ENCODE measurements around the gene ZNF770. TPM values are rescaled to one million over a fixed set of nuclear protein-coding genes. Genes with fewer than 3 reads are reported as not detected.

Gene ZNF770
- total and polyA plus RNA-seq, 9 of the 15 experiments (the other 6 are each of a cell fraction or from before 2014, with no cell fraction given): 3.4 to 50.8 (median 40.3) TPM

DNA sequence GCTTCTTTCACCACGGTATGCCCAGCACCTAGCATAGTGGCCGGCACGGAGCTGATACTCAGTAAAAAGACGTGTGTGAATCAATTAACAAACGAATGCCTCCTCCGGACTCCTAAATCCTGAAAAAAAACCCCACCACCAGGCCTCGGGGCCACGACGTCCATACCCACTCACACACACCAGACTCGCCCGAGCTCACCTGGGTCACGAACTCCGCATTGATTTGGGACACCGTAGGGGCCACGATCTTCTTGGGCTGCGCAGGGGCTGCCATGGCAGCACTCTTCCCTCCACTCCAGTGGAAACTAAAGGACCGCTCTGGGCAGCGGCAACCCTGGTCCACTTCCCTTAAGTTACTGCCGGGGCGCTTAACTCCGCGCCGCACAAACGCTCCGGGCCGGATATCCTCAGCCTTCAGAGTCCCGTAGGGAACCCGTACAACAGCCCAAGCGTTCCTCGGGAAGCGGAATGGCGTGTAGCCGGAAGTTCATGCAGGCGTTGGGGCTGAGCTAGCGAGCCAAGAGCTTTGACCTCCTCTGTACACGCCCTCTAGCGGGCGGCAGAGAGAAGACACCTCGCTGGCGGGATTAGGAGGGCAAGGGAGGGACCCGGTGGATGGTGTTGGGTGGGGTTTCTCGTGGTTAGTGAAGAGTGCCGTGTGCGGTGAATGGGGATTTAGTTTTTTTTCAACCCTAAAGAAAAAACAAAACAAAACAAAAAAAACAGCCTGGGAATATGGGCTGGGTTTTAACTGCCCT, 18.6 kb downstream of the ZNF770 start, which contains the start of gene AQR (continued):
- TF ChIP-seq, protein P1, sequence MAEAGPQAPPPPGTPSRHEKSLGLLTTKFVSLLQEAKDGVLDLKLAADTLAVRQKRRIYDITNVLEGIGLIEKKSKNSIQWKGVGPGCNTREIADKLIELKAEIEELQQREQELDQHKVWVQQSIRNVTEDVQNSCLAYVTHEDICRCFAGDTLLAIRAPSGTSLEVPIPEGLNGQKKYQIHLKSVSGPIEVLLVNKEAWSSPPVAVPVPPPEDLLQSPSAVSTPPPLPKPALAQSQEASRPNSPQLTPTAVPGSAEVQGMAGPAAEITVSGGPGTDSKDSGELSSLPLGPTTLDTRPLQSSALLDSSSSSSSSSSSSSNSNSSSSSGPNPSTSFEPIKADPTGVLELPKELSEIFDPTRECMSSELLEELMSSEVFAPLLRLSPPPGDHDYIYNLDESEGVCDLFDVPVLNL (CRISPR knock-in tag; IDR thresholded peaks at IDR 0.05; ENCODE audit: low read depth): no peak
- no peak for TF ChIP-seq PRMT5 (CRISPR knock-in tag; IDR thresholded peaks at IDR 0.05)
- TF ChIP-seq, protein P2, sequence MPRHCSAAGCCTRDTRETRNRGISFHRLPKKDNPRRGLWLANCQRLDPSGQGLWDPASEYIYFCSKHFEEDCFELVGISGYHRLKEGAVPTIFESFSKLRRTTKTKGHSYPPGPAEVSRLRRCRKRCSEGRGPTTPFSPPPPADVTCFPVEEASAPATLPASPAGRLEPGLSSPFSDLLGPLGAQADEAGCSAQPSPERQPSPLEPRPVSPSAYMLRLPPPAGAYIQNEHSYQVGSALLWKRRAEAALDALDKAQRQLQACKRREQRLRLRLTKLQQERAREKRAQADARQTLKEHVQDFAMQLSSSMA (CRISPR knock-in tag; IDR thresholded peaks at IDR 0.05): peak; percentile 89; the same call in 1 of the 2 replicates
- TF ChIP-seq KDM4B (IDR thresholded peaks at IDR 0.05; ENCODE audit: borderline replicate concordance in 2 of 2, low read depth in 1 of 2): peak in 1 of 2 experiments; percentile 99; a peak in 1 of 4 replicates
- TF ChIP-seq ZNF586 (CRISPR knock-in tag; conservative IDR thresholded peaks at IDR 0.05): no peak
- TF ChIP-seq CEBPG (CRISPR knock-in tag; IDR thresholded peaks at IDR 0.05): no peak
- TF ChIP-seq CEBPG (tag; conservative IDR thresholded peaks at IDR 0.05 in 1 of 2, IDR thresholded peaks at IDR 0.05 in 1 of 2): no peak
- TF ChIP-seq, protein P3, sequence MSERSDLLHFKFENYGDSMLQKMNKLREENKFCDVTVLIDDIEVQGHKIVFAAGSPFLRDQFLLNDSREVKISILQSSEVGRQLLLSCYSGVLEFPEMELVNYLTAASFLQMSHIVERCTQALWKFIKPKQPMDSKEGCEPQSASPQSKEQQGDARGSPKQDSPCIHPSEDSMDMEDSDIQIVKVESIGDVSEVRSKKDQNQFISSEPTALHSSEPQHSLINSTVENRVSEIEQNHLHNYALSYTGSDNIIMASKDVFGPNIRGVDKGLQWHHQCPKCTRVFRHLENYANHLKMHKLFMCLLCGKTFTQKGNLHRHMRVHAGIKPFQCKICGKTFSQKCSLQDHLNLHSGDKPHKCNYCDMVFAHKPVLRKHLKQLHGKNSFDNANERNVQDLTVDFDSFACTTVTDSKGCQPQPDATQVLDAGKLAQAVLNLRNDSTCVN (CRISPR knock-in tag; IDR thresholded peaks at IDR 0.05): 0 out of 2 replicates have a peak, but pooled peaks have one; percentile 63
- TF ChIP-seq ZNF384 (IDR thresholded peaks at IDR 0.05; ENCODE audit: low read depth, low read length): peak; percentile 28; the same call in 1 of the 2 replicates
- TF ChIP-seq, protein P4, sequence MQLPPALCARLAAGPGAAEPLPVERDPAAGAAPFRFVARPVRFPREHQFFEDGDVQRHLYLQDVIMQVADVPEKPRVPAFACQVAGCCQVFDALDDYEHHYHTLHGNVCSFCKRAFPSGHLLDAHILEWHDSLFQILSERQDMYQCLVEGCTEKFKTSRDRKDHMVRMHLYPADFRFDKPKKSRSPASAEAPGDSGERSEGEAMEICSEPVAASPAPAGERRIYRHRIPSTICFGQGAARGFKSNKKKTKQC (CRISPR knock-in tag; IDR thresholded peaks at IDR 0.05): no peak
- peak; percentile 95 for TF ChIP-seq PHF20 (IDR thresholded peaks at IDR 0.05; ENCODE audit: partially characterized antibody)
- TF ChIP-seq KAT7 (CRISPR knock-in tag; IDR thresholded peaks at IDR 0.05; ENCODE audit: borderline replicate concordance): peak; percentile 53; the same call in 1 of the 2 replicates
- TF ChIP-seq, protein P5, sequence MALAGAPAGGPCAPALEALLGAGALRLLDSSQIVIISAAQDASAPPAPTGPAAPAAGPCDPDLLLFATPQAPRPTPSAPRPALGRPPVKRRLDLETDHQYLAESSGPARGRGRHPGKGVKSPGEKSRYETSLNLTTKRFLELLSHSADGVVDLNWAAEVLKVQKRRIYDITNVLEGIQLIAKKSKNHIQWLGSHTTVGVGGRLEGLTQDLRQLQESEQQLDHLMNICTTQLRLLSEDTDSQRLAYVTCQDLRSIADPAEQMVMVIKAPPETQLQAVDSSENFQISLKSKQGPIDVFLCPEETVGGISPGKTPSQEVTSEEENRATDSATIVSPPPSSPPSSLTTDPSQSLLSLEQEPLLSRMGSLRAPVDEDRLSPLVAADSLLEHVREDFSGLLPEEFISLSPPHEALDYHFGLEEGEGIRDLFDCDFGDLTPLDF (CRISPR knock-in tag; IDR thresholded peaks at IDR 0.05): no peak; the same call in 1 of the 2 replicates
- TF ChIP-seq CHD1 (IDR thresholded peaks at IDR 0.05; ENCODE audit: low read length): no peak
- TF ChIP-seq, protein P6, sequence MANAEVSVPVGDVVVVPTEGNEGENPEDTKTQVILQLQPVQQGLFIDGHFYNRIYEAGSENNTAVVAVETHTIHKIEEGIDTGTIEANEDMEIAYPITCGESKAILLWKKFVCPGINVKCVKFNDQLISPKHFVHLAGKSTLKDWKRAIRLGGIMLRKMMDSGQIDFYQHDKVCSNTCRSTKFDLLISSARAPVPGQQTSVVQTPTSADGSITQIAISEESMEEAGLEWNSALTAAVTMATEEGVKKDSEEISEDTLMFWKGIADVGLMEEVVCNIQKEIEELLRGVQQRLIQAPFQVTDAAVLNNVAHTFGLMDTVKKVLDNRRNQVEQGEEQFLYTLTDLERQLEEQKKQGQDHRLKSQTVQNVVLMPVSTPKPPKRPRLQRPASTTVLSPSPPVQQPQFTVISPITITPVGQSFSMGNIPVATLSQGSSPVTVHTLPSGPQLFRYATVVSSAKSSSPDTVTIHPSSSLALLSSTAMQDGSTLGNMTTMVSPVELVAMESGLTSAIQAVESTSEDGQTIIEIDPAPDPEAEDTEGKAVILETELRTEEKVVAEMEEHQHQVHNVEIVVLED (CRISPR knock-in tag; IDR thresholded peaks at IDR 0.05): no peak
- peak; percentile 96 for TF ChIP-seq SUPT5H (IDR thresholded peaks at IDR 0.05)
- no peak for TF ChIP-seq SMAD2 (IDR thresholded peaks at IDR 0.05; ENCODE audit: low read depth, low read length)
- TF ChIP-seq, protein P7, sequence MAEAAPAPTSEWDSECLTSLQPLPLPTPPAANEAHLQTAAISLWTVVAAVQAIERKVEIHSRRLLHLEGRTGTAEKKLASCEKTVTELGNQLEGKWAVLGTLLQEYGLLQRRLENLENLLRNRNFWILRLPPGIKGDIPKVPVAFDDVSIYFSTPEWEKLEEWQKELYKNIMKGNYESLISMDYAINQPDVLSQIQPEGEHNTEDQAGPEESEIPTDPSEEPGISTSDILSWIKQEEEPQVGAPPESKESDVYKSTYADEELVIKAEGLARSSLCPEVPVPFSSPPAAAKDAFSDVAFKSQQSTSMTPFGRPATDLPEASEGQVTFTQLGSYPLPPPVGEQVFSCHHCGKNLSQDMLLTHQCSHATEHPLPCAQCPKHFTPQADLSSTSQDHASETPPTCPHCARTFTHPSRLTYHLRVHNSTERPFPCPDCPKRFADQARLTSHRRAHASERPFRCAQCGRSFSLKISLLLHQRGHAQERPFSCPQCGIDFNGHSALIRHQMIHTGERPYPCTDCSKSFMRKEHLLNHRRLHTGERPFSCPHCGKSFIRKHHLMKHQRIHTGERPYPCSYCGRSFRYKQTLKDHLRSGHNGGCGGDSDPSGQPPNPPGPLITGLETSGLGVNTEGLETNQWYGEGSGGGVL (CRISPR knock-in tag; IDR thresholded peaks at IDR 0.05): no peak

All from K562 (cell line).